HepG2 (cell line): ENCODE results near the gene NBL1. TPM values are rescaled to one million over a fixed set of nuclear protein-coding genes. Genes with fewer than 3 reads are reported as not detected.

Source experiments
- ATAC-seq: fragments of 200-7000 bp; cut with Tn5 transposase; 3 replicates; pipeline ENCODE4 v1.9.1; 2020; ENCODE audit warnings: mild to moderate bottlenecking, moderate library complexity
- BruUV-seq: library from RNA; stranded (reverse); fragments of 400-500 nt; replicated peaks from 2 replicates; lab custom pipeline; 2021; lab: Mats Ljungman, UMichigan
- CTCF ChIA-PET: fragments of 300-600 bp; formaldehyde crosslinking; extraction: SDS; loops from one replicate; lab custom pipeline; 2021; ENCODE audit warnings: low total read pairs, inconsistent platforms, low intra/inter-chr PET ratio; lab: Yijun Ruan, JAX
- POLR2A ChIA-PET: fragments of 350-600 bp; sonication (Branson Sonifier 250); formaldehyde crosslinking; loops from one replicate; lab custom pipeline; 2020; ENCODE audit warnings: antibody characterized with exemption, inconsistent platforms; lab: Yijun Ruan, JAX
- DNase-seq: peaks from one replicate; pipeline ENCODE4 v3.0.0-alpha.2; 2015; ENCODE audit warnings: low spot score
- FAIRE-seq: peaks from 3 replicates; lab custom pipeline; 2011; peaks lifted over from hg19 to GRCh38; lab: Jason Lieb, UNC
- H2AFZ ChIP-seq: one replicate; pipeline ENCODE4 v1.6.1; 2011; ENCODE audit warnings: low read length, inconsistent platforms
- H3K27ac ChIP-seq: fragments of 300-600 bp; 3 replicates; pipeline ENCODE4 v1.8.0; 2011; ENCODE audit warnings: mixed run types, mild to moderate bottlenecking, mixed read lengths, low read length, inconsistent platforms; ENCODE audit not compliant: insufficient read depth; ENCODE audit errors: extremely low read length
- H3K27me3 ChIP-seq, 2 experiments: fragments of 200-600 bp in 1 of 2; 2 replicates in 1 of 2; 3 replicates in 1 of 2; pipeline versions ENCODE4 v1.6.0 to v1.8.0; 2011; ENCODE audit warnings: low read length in 2 of 2, mild to moderate bottlenecking in 2 of 2, moderate library complexity in 2 of 2, inconsistent platforms in 1 of 2; ENCODE audit not compliant: insufficient read depth in 2 of 2, control insufficient read depth in 1 of 2
- H3K36me3 ChIP-seq, 2 experiments: fragments of 200-600 bp in 1 of 2; replicated peaks in 1 of 2; 2 replicates in 1 of 2; 3 replicates in 1 of 2; pipeline versions ENCODE4 v1.5.1 to v1.8.0; 2011; ENCODE audit warnings: low read length in 2 of 2, inconsistent platforms in 1 of 2; ENCODE audit not compliant: insufficient read depth in 2 of 2, control insufficient read depth in 1 of 2
- H3K4me1 ChIP-seq: 2 replicates; pipeline ENCODE4 v1.5.1; 2012; ENCODE audit warnings: low read length, inconsistent platforms; ENCODE audit not compliant: insufficient read depth
- H3K4me2 ChIP-seq: 2 replicates; pipeline ENCODE4 v1.6.0; 2011; ENCODE audit warnings: low read depth, low read length, inconsistent platforms
- H3K4me3 ChIP-seq, 3 experiments: fragments of 200-600 bp in 1 of 3; sonication (generic), shearing (Covaris generic) in 1 of 3; replicated peaks in 1 of 3; 2 replicates each; pipeline ENCODE4 v1.5.1; 2011 to 2016; ENCODE audit warnings: low read length in 3 of 3, inconsistent platforms in 2 of 3, low read depth in 2 of 3, mild to moderate bottlenecking in 2 of 3, control low read depth in 1 of 3, mixed read lengths in 1 of 3; ENCODE audit not compliant: insufficient read depth in 1 of 3
- H3K79me2 ChIP-seq: one replicate; pipeline ENCODE4 v1.6.1; 2011; ENCODE audit warnings: low read length, inconsistent platforms; ENCODE audit not compliant: insufficient read depth
- H3K9ac ChIP-seq: 2 replicates; pipeline ENCODE4 v1.6.0; 2011; ENCODE audit warnings: mild to moderate bottlenecking, low read depth, low read length, inconsistent platforms; ENCODE audit not compliant: insufficient read depth
- H3K9me3 ChIP-seq: 2 replicates; pipeline ENCODE4 v1.5.1; 2012; ENCODE audit warnings: mild to moderate bottlenecking, low read length
- H4K20me1 ChIP-seq: 2 replicates; pipeline ENCODE4 v1.6.0; 2011; ENCODE audit warnings: inconsistent platforms, mild to moderate bottlenecking, low read length, moderate library complexity; ENCODE audit not compliant: insufficient read depth
- AGO1 ChIP-seq: fragments of 200-400 bp; formaldehyde crosslinking; IDR thresholded peaks from 2 replicates; pipeline ENCODE4 v1.6.1; 2017; ENCODE audit warnings: mild to moderate bottlenecking, low read depth, low read length, moderate library complexity; ENCODE audit not compliant: poor library complexity, severe bottlenecking
- HOXD1 ChIP-seq: sonication (generic); formaldehyde crosslinking; IDR thresholded peaks from 2 replicates; pipeline ENCODE4 v1.5.0; 2020; ENCODE audit warnings: missing genetic modification reagents
- KDM3A ChIP-seq: IDR thresholded peaks from 2 replicates; pipeline ENCODE4 v1.6.1; 2018; ENCODE audit warnings: low read depth, missing compliant biosample characterization
- MEF2D ChIP-seq: sonication (generic); formaldehyde crosslinking; IDR thresholded peaks from 2 replicates; pipeline ENCODE4 v1.5.1; 2020; ENCODE audit warnings: mild to moderate bottlenecking, missing genetic modification reagents
- PHF21A ChIP-seq: sonication (generic); formaldehyde crosslinking; IDR thresholded peaks from 2 replicates; pipeline ENCODE4 v1.5.0; 2020; ENCODE audit warnings: mild to moderate bottlenecking, missing genetic modification reagents
- ZBTB3 ChIP-seq: sonication (generic); formaldehyde crosslinking; IDR thresholded peaks from 2 replicates; pipeline ENCODE4 v1.4.0; 2020; ENCODE audit warnings: low read depth, mild to moderate bottlenecking, moderate library complexity, missing genetic modification reagents, borderline replicate concordance
- ZBTB42 ChIP-seq: sonication (generic); formaldehyde crosslinking; IDR thresholded peaks from 2 replicates; pipeline ENCODE4 v1.5.0; 2020; ENCODE audit warnings: mild to moderate bottlenecking, missing genetic modification reagents
- ZFY ChIP-seq: sonication (generic); formaldehyde crosslinking; IDR thresholded peaks from 2 replicates; pipeline ENCODE4 v1.4.0; 2020; ENCODE audit warnings: missing genetic modification reagents
- WGBS: methylation state at CpG from one replicate; pipeline ENCODE4 v1.1.6; 2017; ENCODE audit warnings: low lambda C conversion rate; 5-methylcytosine and 5-hydroxymethylcytosine counted together
- in situ Hi-C: cut with HindIII; loops from 2 replicates; pipeline ENCODE4 v1.10.0; 2017; ENCODE audit warnings: low pct_unique_long_range_greater_than_20kb; ENCODE audit not compliant: extremely low pct_ligation_motif_present
- intact Hi-C: fragments of 100-400 bp; cut with micrococcal nuclease; formaldehyde crosslinking; loops from one replicate; pipeline ENCODE4 v1.10.0; 2022; ENCODE audit not compliant: unreplicated experiment
- polyA plus RNA-seq, 8 experiments: library from polyadenylated mRNA; depleted of rRNA in 3 of 8; stranded (reverse) in 7 of 8; unstranded in 1 of 8; fragments of >200 nt; fragmentation: Illumina TruSeq in 4 of 8; extraction: Trizol in 4 of 8; gene quantifications; 2 replicates each; pipeline versions ENCODE4 v1.2.1 to v1.2.3, GENCODE V29; 2011 to 2016; ENCODE audit warnings: low read depth in 4 of 8, missing spikeins in 1 of 8, mixed read lengths in 1 of 8; ENCODE audit not compliant: insufficient read depth in 1 of 8
- total RNA-seq, 5 experiments: library from RNA; depleted of rRNA; stranded (reverse); fragments of >200 nt; fragmentation: Illumina TruSeq; extraction: Trizol; gene quantifications; 2 replicates each; pipeline ENCODE4 v1.2.3, GENCODE V29; 2016; ENCODE audit warnings: low read depth in 1 of 5

Gene NBL1
- total and polyA plus RNA-seq, 2 of the 13 experiments (the other 11 are each of a cell fraction or from before 2014, with no cell fraction given) = 2.7 to 13.8 TPM

- in situ Hi-C loops (loop anchor here (5.0 kb wide), 1 partner anchor 47 kb away; no protein-coding TSS in a partner anchor), intact Hi-C loops (loop anchor here (5.0 to 10.0 kb wide), 2 partner anchors 42 to 215 kb away; partner anchors contain the start of gene NBL1)
- DNase-seq (no peak), FAIRE-seq (no peak), ATAC-seq (no peak)
- WGBS = 83% methylated on average over 3 of the region's 3 CpGs
- Histone ChIP-seq H3K27me3 (no peaks in the 10 kb centered on the region; a peak in 1 of 5 replicates), H3K4me2 (no peak overlapping the region), H4K20me1 (no peaks in the 10 kb centered on the region), H3K79me2 (peaks cover 75% of the 10 kb centered on the region), H2AFZ (no peak overlapping the region), H3K36me3 (peaks cover 0 to 23% of the 10 kb centered on the region in 2 experiments; a peak in 2 of 5 replicates), H3K9ac (no peak overlapping the region), H3K4me3 (no peak overlapping the region), H3K27ac (no peak overlapping the region), H3K4me1 (peaks cover 43% of the 10 kb centered on the region), H3K9me3 (no peaks in the 10 kb centered on the region)
- ChIA-PET POLR2A (interaction anchor here (1.2 kb wide), 1 partner anchor 20 kb away, joined by 3 read pairs; no protein-coding TSS in a partner anchor), CTCF (no interaction called here)
- TF ChIP-seq AGO1 (no peak), MEF2D (CRISPR knock-in tag) (no peak), ZBTB3 (CRISPR knock-in tag) (no peak), PHF21A (CRISPR knock-in tag) (no peak), KDM3A (CRISPR knock-in tag) (no peak)
- BruUV-seq = no TSS peak
These were observed 44.3 kb upstream of the NBL1 start for GRCh38 chr1:19599810-19600209.

- BruUV-seq = no TSS peak
- FAIRE-seq = no peak
- Histone ChIP-seq H3K4me2 (no peak overlapping the region), H3K9ac (no peak overlapping the region), H3K27me3 (no peaks in the 10 kb centered on the region), H2AFZ (no peak overlapping the region), H3K4me3 (no peak overlapping the region), H3K79me2 (peaks cover 98% of the 10 kb centered on the region), H3K9me3 (no peaks in the 10 kb centered on the region), H4K20me1 (no peaks in the 10 kb centered on the region), H3K4me1 (peaks cover 57% of the 10 kb centered on the region), H3K36me3 (peaks cover 0 to 23% of the 10 kb centered on the region in 2 experiments; a peak in 2 of 5 replicates), H3K27ac (no peak overlapping the region)
- no peak for DNase-seq
- WGBS = 96% methylated on average over 4 of the region's 4 CpGs
- CTCF ChIA-PET = no interaction called here
- POLR2A ChIA-PET = no interaction called here
- TF ChIP-seq HOXD1 (CRISPR knock-in tag) (no peak), ZFY (CRISPR knock-in tag) (no peak), ZBTB42 (CRISPR knock-in tag) (no peak)
- ATAC-seq = no peak
- intact Hi-C loops (no loop called here), in situ Hi-C loops (no loop called here)
These were observed 41.6 kb upstream of the NBL1 start for GRCh38 chr1:19602486-19602885.
